KMS-11 (cell line): Measurements from ENCODE around the gene GADL1.

Experiments used
- H2AFZ ChIP-seq: fragments of 200-600 bp; sonication (generic); 2 replicates; pipeline ENCODE4 v1.6.1; 2016; ENCODE audit warnings: antibody characterized with exemption, mixed run types, low read depth
- H3K27ac ChIP-seq: fragments of 200-600 bp; sonication (generic); 2 replicates; pipeline ENCODE4 v1.6.1; 2016; ENCODE audit warnings: mild to moderate bottlenecking, mixed run types
- H3K27me3 ChIP-seq: fragments of 200-600 bp; sonication (generic); 2 replicates; pipeline ENCODE4 v1.6.1; 2017; ENCODE audit warnings: mild to moderate bottlenecking, low read depth, mixed run types, moderate library complexity; ENCODE audit not compliant: insufficient read depth
- H3K36me3 ChIP-seq: fragments of 200-600 bp; sonication (generic); 2 replicates; pipeline ENCODE4 v1.6.1; 2017; ENCODE audit warnings: mild to moderate bottlenecking, mixed run types; ENCODE audit not compliant: insufficient read depth
- H3K4me1 ChIP-seq: fragments of 200-600 bp; sonication (generic); 2 replicates; pipeline ENCODE4 v1.6.1; 2016; ENCODE audit warnings: mild to moderate bottlenecking, low read depth, mixed run types; ENCODE audit not compliant: poor library complexity, severe bottlenecking
- H3K4me2 ChIP-seq: fragments of 200-600 bp; sonication (generic); 2 replicates; pipeline ENCODE4 v1.7.0; 2016; ENCODE audit warnings: mild to moderate bottlenecking, mixed run types
- H3K4me3 ChIP-seq: fragments of 200-600 bp; sonication (generic); IDR thresholded peaks from 2 replicates; pipeline ENCODE4 v1.6.1; 2017; ENCODE audit warnings: low read depth, low read length, mixed read lengths; ENCODE audit not compliant: insufficient read depth
- H3K79me2 ChIP-seq: fragments of 200-600 bp; sonication (generic); 2 replicates; pipeline ENCODE4 v1.6.1; 2016; ENCODE audit warnings: low read depth, mixed run types; ENCODE audit not compliant: insufficient read depth
- H3K9ac ChIP-seq: fragments of 200-600 bp; sonication (generic); 2 replicates; pipeline ENCODE4 v1.6.1; 2016; ENCODE audit warnings: mild to moderate bottlenecking, mixed run types
- H4K20me1 ChIP-seq: fragments of 200-600 bp; sonication (generic); 2 replicates; pipeline ENCODE4 v1.6.1; 2016; ENCODE audit warnings: mild to moderate bottlenecking, mixed run types; ENCODE audit not compliant: insufficient read depth
- CTCF ChIP-seq: fragments of 200-600 bp; sonication (generic); conservative IDR thresholded peaks from 2 replicates; pipeline ENCODE4 v1.6.1; 2017; ENCODE audit warnings: low read depth, mild to moderate bottlenecking, antibody characterized with exemption, low read length, moderate library complexity, mixed read lengths

Gene GADL1

GRCh38 chr3:30813734-30814133 lies 80.7 kb downstream of the GADL1 start:
- H4K20me1 ChIP-seq = no peaks in the 10 kb centered on the region
- H3K4me3 ChIP-seq = no peak overlapping the region
- no peaks in the 10 kb centered on the region for H3K79me2 ChIP-seq
- H3K36me3 ChIP-seq = no peaks in the 10 kb centered on the region
- no peak overlapping the region for H3K27ac ChIP-seq
- H3K4me1 ChIP-seq = no peaks in the 10 kb centered on the region
- H3K4me2 ChIP-seq = no peak overlapping the region
- TF ChIP-seq CTCF = no peak
- no peaks in the 10 kb centered on the region for H3K27me3 ChIP-seq
- H2AFZ ChIP-seq = no peak overlapping the region
- H3K9ac ChIP-seq = no peak overlapping the region

- Histone ChIP-seq H3K27ac (no peak overlapping the region), H3K4me3 (no peak overlapping the region), H3K79me2 (no peaks in the 10 kb centered on the region), H4K20me1 (no peaks in the 10 kb centered on the region), H2AFZ (no peak overlapping the region), H3K4me1 (no peaks in the 10 kb centered on the region), H3K4me2 (no peak overlapping the region), H3K36me3 (no peaks in the 10 kb centered on the region), H3K9ac (no peak overlapping the region), H3K27me3 (no peaks in the 10 kb centered on the region)
- TF ChIP-seq CTCF = no peak
Measured at GRCh38 chr3:30811151-30811795, 83.2 kb downstream of the GADL1 start.

DNA sequence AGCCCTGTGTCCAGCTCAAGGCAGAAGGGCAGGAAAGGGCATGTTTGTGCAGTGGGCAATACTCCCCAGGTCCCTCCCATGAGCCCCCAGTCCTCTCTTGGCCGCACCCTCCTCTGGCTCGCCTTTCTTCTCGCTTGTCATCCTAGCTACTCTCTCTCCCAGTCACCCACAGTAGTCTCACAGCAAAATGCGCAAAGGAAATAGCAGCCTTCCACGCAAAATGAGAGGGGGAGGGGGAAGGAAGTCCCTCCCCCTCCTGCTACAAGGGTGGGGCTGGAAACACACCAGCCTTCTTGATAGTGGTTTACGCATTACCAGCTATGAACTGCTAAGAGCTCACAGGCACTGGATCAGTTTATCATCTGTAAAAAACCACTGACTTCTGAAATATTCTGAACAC lies 83.8 kb downstream of the GADL1 start:
- H3K36me3 ChIP-seq = no peaks in the 10 kb centered on the region
- no peak overlapping the region for H3K27ac ChIP-seq
- no peaks in the 10 kb centered on the region for H4K20me1 ChIP-seq
- H3K79me2 ChIP-seq = no peaks in the 10 kb centered on the region
- no peak overlapping the region for H3K9ac ChIP-seq
- TF ChIP-seq CTCF = no peak
- no peak overlapping the region for H2AFZ ChIP-seq
- H3K4me1 ChIP-seq = no peaks in the 10 kb centered on the region
- H3K27me3 ChIP-seq = no peaks in the 10 kb centered on the region
- no peak overlapping the region for H3K4me2 ChIP-seq
- no peak overlapping the region for H3K4me3 ChIP-seq

- no peaks in the 10 kb centered on the region for H3K36me3 ChIP-seq
- no peak overlapping the region for H3K9ac ChIP-seq
- H3K27me3 ChIP-seq = no peaks in the 10 kb centered on the region
- no peaks in the 10 kb centered on the region for H4K20me1 ChIP-seq
- H2AFZ ChIP-seq = no peak overlapping the region
- H3K4me3 ChIP-seq = no peak overlapping the region
- no peaks in the 10 kb centered on the region for H3K79me2 ChIP-seq
- no peak overlapping the region for H3K27ac ChIP-seq
- TF ChIP-seq CTCF = no peak
- no peaks in the 10 kb centered on the region for H3K4me1 ChIP-seq
- no peak overlapping the region for H3K4me2 ChIP-seq
Measured at GRCh38 chr3:30805695-30806094, 88.8 kb downstream of the GADL1 start.
